Measurements from ENCODE around the gene MOGAT1.
"Not testable (repeated sequence)": the region's sequence is repeated elsewhere in the genome, so short reads cannot be mapped to it uniquely, and the experiment has no call there.

Gene MOGAT1

GRCh38 chr2:222668494-222669154 lies 2.8 kb upstream of the MOGAT1 start:
- no peak overlapping the region for H3K4me3 ChIP-seq (ENCODE audit: low read depth, low read length)
- DNase-seq (ENCODE audit: low read depth): no peak

DNA sequence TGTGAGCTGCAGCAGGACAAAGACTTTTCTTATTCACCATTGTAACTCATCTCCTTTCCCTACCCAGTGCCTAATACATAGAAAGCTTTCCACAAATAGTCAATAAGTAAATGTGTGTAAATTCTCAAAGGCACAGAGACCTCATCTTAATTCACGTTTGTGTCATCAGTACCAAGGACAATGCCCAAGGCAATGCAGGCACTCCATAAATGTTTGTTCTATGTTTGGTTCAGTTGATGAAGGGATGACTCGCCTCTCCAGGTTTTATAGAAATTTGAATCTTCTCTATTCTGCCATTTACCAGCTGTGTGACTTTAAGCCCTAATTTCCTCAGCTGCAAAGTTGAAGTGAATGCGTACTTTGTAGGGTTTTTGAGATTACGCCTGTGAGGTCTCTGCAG lies 2.1 kb upstream of the MOGAT1 start:
- no peak overlapping the region for H3K4me3 ChIP-seq (ENCODE audit: low read depth, low read length)
- no peak for DNase-seq (ENCODE audit: low read depth)

GRCh38 chr2:222670191-222671038 lies 1.0 kb upstream of the MOGAT1 start:
- H3K4me3 ChIP-seq (ENCODE audit: low read depth, low read length): no peak overlapping the region

DNA sequence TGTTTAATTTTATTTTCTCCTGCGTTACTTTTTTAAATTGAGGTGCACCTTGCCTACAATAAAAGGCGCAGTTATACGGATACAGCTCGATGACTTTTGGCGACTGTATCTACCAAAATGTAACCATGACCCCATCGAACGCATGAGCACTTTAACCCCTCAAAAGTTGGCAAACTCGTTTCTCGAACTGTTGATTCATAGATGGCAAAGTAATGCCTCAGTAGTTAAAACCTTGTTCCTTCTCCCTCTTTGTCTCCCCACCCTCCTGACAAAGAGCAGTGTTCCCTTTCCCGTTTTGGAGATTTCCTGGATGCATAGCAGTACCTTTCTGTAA lies 577 bp downstream of the MOGAT1 start:
- DNase-seq (ENCODE audit: low read depth): no peak
- peak overlapping the region; percentile 49 for H3K4me3 ChIP-seq (ENCODE audit: low read depth, low read length)

More at GRCh38 chr2:222670191-222671038, 1.0 kb upstream of the MOGAT1 start:
- no peak for DNase-seq (ENCODE audit: low read depth)

- H3K4me3 ChIP-seq (ENCODE audit: low read depth, low read length): no peak overlapping the region
- DNase-seq (ENCODE audit: low read depth): no peak
These were observed 1.8 kb downstream of the MOGAT1 start for GRCh38 chr2:222673273-222673672.

- DNase-seq (ENCODE audit: low read depth): no peak
- H3K4me3 ChIP-seq (ENCODE audit: low read depth, low read length): no peak overlapping the region
These were observed 2.4 kb downstream of the MOGAT1 start for GRCh38 chr2:222673883-222674282.

GRCh38 chr2:222677981-222678380 lies 6.5 kb downstream of the MOGAT1 start:
- H3K4me3 ChIP-seq (ENCODE audit: low read depth, low read length): no peak overlapping the region
- DNase-seq (ENCODE audit: low read depth): no peak

DNA sequence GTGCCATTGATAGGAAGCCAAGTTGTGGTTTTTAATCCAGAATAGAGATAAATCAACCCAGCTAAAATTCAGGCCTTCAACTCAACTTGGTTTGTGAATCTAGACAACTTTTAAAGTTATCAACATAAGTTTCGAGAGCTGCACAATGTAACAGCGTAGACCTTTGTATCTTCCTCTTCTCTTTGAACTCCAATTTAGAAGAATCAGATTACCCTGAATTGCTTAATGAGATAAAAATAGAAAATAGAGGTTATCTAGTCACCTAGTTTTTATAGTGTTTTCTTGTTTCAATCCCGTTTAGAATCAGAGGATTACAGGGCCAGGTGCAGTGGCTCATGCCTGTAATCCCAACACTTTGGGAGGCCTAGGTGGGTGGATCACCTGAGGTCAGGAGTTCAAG lies 12.3 kb downstream of the MOGAT1 start:
- no peak overlapping the region for H3K4me3 ChIP-seq (ENCODE audit: low read depth, low read length)
- DNase-seq (ENCODE audit: low read depth): no peak

DNA sequence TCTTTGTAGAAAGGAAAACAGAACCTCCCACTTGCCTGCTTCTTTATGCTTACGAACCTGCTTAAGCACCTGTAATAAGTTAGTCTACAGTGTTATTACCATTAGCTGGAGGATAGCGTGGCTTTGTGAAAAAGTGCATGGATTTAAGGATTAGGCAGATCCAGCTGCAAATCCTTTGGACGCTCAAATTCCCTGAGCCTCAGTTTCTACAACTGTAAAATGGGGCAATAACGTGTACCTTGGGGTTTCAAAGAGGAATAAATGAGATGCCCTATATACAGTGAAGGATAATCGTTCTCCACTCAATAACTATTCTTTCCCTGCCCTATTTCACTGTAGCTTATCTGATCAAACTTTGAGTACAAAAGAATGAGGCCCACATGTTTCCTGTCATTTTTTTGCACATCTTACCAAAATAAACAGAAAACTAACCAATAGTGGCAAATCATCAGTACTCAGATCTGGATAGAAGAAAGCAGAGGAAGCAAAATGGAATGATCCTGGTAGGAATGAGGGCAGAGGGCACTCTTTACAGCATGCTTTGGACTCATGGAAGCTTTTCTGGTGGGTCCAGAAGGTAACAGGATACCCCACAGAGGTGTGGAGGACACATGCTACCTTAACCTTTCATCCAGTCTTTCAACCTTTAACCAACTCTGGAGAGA lies 14.8 kb downstream of the MOGAT1 start:
- H3K4me3 ChIP-seq (ENCODE audit: low read depth, low read length): no peak overlapping the region
- no peak for DNase-seq (ENCODE audit: low read depth)

DNA sequence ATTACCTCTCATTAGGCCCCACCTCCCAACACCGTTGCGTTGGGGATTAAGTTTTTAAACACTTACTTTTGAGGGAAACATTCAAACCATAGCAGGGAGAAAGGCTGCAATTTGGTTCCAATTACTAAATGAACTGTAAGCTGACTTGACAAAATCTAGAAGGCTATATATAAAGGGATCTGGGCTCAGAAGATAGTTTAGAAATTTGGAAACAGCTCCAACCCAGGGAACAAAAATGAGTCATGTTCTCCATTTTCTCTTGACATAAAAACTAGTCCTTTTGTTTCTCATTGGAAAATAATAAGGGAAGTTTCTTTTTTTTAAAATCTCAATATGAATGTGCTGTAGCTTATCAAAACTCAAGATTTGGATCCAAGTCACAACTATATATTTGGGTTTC lies 17.5 kb downstream of the MOGAT1 start:
- H3K4me3 ChIP-seq (ENCODE audit: low read depth, low read length): no peak overlapping the region
- no peak for DNase-seq (ENCODE audit: low read depth)

- H3K4me3 ChIP-seq (ENCODE audit: low read depth, low read length): no peak overlapping the region
- no peak for DNase-seq (ENCODE audit: low read depth)
These were observed 17.9 kb downstream of the MOGAT1 start for GRCh38 chr2:222689322-222689721.

DNA sequence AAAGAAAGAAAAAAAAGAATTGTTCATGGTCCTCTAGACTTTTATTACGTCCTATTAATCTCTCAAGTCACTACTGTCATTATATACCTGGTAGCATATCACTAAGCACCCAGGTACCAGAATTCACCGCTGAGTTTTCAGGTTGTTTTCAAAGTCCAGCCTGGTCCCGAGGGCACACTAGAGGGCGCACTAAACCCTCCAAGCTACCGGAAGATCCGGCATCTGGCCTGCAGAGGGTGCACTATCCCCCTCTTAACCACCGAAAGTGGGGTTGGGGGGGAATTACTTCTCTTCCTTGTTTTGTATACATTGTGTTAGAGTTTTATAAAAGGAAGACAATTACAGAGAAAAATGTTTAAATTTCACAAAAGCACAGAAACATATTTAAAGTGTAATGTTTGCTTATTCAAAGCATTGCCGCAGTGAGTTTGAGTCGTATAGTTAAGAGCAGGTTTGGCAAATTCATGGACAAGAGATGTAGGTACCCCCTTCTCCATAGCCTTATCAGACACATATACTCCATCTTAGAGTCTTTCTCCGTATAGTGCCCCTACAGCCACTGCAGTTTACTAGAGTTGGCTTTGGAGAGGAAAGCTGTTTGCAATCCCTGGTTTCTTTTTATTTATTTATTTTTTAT lies 19.2 kb downstream of the MOGAT1 start:
- H3K4me3 ChIP-seq (ENCODE audit: low read depth, low read length): no peak overlapping the region
- DNase-seq (ENCODE audit: low read depth): peak; percentile 36

GRCh38 chr2:222693413-222693812 lies 22.0 kb downstream of the MOGAT1 start:
- DNase-seq (ENCODE audit: low read depth); H3K4me3 ChIP-seq (ENCODE audit: low read depth, low read length): not testable (repeated sequence)

GRCh38 chr2:222693837-222694236 lies 22.4 kb downstream of the MOGAT1 start:
- no peak for DNase-seq (ENCODE audit: low read depth)
- H3K4me3 ChIP-seq (ENCODE audit: low read depth, low read length): no peak overlapping the region

DNA sequence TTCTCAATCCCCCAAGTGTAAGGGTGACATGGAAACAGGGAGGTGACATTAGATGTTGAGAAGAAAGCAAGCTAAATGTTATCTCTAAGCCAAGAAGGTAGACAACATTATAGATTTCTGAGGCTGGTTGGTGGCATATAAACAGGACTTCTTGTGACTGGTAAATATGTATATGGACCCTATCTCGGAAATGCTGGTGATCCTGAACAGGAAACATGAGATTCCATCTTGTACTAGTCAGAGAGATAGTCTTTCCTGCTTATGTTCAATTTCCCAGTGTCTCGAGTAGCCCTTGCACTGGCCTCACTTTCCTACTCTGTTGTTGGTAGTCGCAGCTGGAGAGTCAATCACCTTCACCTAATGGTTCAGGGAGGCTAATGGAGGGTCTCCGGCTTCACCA lies 26.8 kb downstream of the MOGAT1 start:
- no peak for DNase-seq (ENCODE audit: low read depth)
- H3K4me3 ChIP-seq (ENCODE audit: low read depth, low read length): no peak overlapping the region

DNA sequence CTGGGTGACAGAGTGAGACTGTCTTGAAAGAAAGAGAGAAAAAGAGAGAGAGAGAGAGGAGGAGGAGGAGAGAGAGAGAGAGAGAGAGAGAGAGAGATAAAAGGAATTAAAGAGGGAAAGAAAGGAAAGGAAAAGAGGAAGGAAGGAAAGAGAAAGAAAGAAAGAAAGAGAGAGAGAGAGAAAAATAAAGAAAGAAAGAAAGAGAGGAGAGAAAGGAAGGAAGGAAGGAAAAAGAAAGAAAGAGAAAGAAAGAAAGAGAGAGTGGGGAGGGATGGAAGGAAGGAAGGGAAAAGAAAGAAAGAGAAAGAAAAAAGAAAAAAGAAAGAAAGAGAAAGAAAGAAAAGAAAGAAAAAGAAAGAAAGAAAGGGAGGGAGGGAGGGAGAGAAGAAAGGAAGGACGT lies 29.8 kb downstream of the MOGAT1 start:
- no peak for DNase-seq (ENCODE audit: low read depth)
- H3K4me3 ChIP-seq (ENCODE audit: low read depth, low read length): no peak overlapping the region

GRCh38 chr2:222701721-222702131 lies 30.3 kb downstream of the MOGAT1 start:
- DNase-seq (ENCODE audit: low read depth): no peak
- H3K4me3 ChIP-seq (ENCODE audit: low read depth, low read length): no peak overlapping the region

DNA sequence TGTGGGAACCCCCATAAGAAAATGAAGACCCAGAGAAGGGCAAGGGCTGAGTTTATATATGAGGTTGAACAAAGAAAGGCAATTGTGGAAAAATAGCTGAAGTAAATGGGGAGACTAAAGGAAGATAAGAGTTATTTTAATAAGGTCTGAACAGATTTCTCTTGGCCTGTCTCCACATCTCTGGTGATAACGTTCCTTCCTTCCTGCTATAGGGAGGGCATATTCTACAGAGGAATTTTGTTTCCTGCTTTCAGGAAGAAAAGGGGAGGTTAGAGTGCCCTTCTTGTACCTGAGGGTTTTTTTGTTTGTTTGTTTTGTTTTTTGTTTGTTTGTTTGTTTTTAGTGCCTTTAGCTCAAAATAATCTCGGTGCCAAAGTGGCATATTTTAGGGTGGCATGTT lies 31.6 kb downstream of the MOGAT1 start:
- no peak overlapping the region for H3K4me3 ChIP-seq (ENCODE audit: low read depth, low read length)
- DNase-seq (ENCODE audit: low read depth): no peak

DNA sequence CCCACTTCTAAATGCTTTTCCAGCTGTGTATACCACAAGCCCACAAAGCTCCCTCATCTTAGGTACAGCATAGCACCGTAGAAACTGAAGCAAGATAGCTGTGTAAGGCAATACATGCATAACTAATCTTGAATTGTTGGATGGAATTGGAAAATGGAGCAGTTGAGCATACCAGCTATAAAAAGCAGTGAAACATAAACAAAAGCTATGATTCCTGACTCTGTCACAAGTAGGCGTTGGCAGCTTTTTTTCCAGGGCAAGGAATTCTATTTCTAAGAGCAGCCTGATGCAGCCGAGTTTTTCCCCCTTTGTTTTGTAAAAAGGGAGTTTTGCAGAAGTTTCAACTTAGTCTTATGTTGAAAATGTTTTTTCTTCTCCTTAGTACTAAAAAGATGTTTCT lies 32.4 kb downstream of the MOGAT1 start:
- H3K4me3 ChIP-seq (ENCODE audit: low read depth, low read length): no peak overlapping the region

GRCh38 chr2:222706616-222707015 lies 35.2 kb downstream of the MOGAT1 start:
- DNase-seq (ENCODE audit: low read depth): no peak

More for the DNA sequence above, 32.4 kb downstream of the MOGAT1 start:
- no peak for DNase-seq (ENCODE audit: low read depth)

More at GRCh38 chr2:222706616-222707015, 35.2 kb downstream of the MOGAT1 start:
- H3K4me3 ChIP-seq (ENCODE audit: low read depth, low read length): no peak overlapping the region
